NCI-H146 (cell line): ENCODE measurements around the gene COL18A1.
"Not testable (repeated sequence)": the region's sequence is repeated elsewhere in the genome, so short reads cannot be mapped to it uniquely, and the experiment has no call there.

Experiments
- DNase-seq: peaks from one replicate; lab custom pipeline; 2025; lab: John Stamatoyannopoulos, UW

The COL18A1 gene

GRCh38 chr21:45548711-45549491 lies 143.9 kb downstream of the COL18A1 start:
- no peak for DNase-seq

GRCh38 chr21:45549626-45550463 lies 144.9 kb downstream of the COL18A1 start:
- no peak for DNase-seq

- no peak for DNase-seq
Observed at GRCh38 chr21:45550522-45551210, 145.7 kb downstream of the COL18A1 start.

GRCh38 chr21:45551316-45551715 lies 146.4 kb downstream of the COL18A1 start:
- DNase-seq, result no peak

- no peak for DNase-seq
Observed at GRCh38 chr21:45551783-45552695, 147.1 kb downstream of the COL18A1 start.

- no peak for DNase-seq
Observed at GRCh38 chr21:45552696-45553391, 147.9 kb downstream of the COL18A1 start.

- DNase-seq, result peak; percentile 37
Observed at GRCh38 chr21:45554477-45555175, 149.7 kb downstream of the COL18A1 start.

GRCh38 chr21:45555251-45555556 lies 150.2 kb downstream of the COL18A1 start:
- peak; percentile 51 for DNase-seq

GRCh38 chr21:45555557-45556301 lies 150.8 kb downstream of the COL18A1 start:
- peak; percentile 82 for DNase-seq

- no peak for DNase-seq
Observed at GRCh38 chr21:45556302-45556644, 151.3 kb downstream of the COL18A1 start.

GRCh38 chr21:45556645-45557615 lies 152.0 kb downstream of the COL18A1 start:
- no peak for DNase-seq

- no peak for DNase-seq
Observed at GRCh38 chr21:45557616-45558043, 152.7 kb downstream of the COL18A1 start.

- no peak for DNase-seq
Observed at GRCh38 chr21:45558044-45558721, 153.2 kb downstream of the COL18A1 start.

- no peak for DNase-seq
Observed at GRCh38 chr21:45559216-45560105, 154.5 kb downstream of the COL18A1 start.

- no peak for DNase-seq
Observed at GRCh38 chr21:45560106-45561021, 155.4 kb downstream of the COL18A1 start.

- not testable (repeated sequence) for DNase-seq
Observed at GRCh38 chr21:45561241-45561640, 156.3 kb downstream of the COL18A1 start.
